Adipose tissue (tissue), 3 donors: Measurements from ENCODE around the gene GLP2R. TPM values are rescaled to one million over a fixed set of nuclear protein-coding genes. Genes with fewer than 3 reads are reported as not detected.
"Not testable (repeated sequence)": the region's sequence is repeated elsewhere in the genome, so short reads cannot be mapped to it uniquely, and the experiment has no call there.

Experiments used
- H3K27ac ChIP-seq: one replicate; pipeline ENCODE4 v1.5.1; 2013; ENCODE audit warnings: low read depth, low read length
- WGBS, 3 donors: extraction: QIAGEN DNeasy Blood & Tissue Kit; methylation state at CpG; one replicate each; pipeline ENCODE4 v1.1.7; 2013; 5-methylcytosine and 5-hydroxymethylcytosine counted together
- polyA plus RNA-seq, 3 donors: library from polyadenylated mRNA; stranded (reverse); fragments of 200-250 nt; gene quantifications; one replicate each; pipeline ENCODE4 v1.2.3, GENCODE V29; 2013
- donor health status: healthy with polysubstance abuse.
- donor health status: Bipolar disorder and iron deficiency.
- donor health status: healthy.

Gene GLP2R
- polyA plus RNA-seq, 3 donors = 0.58 to 57.7 (median 4.4) TPM

GRCh38 chr17:9907131-9907530 is 81.4 kb downstream of the GLP2R start:
- no peak overlapping the region for H3K27ac ChIP-seq
- WGBS, 3 donors = 69 to 90% (median 87%) methylated on average over 7 of the region's 7 CpGs

- 26 to 51% (median 41%) methylated on average over 12 of the region's 12 CpGs for WGBS, 3 donors
- H3K27ac ChIP-seq = no peak overlapping the region
Observed at GRCh38 chr17:9907883-9908648, 82.3 kb downstream of the GLP2R start.

- no peak overlapping the region for H3K27ac ChIP-seq
- WGBS, 3 donors = 53 to 64% (median 63%) methylated on average over 7 of the region's 7 CpGs
Observed at GRCh38 chr17:9908649-9909042, 82.9 kb downstream of the GLP2R start.

- 67 to 83% (median 74%) methylated on average over 12 of the region's 12 CpGs for WGBS, 3 donors
Observed at GRCh38 chr17:9911089-9911488, 85.4 kb downstream of the GLP2R start.

GRCh38 chr17:9912121-9913099 is 86.7 kb downstream of the GLP2R start:
- 70 to 78% (median 71%) methylated on average over 18 of the region's 18 CpGs for WGBS, 3 donors

More at GRCh38 chr17:9911089-9911488, 85.4 kb downstream of the GLP2R start:
- no peak overlapping the region for H3K27ac ChIP-seq

GRCh38 chr17:9913476-9913875 is 87.8 kb downstream of the GLP2R start:
- 79 to 92% (median 89%) methylated on average over 5 of the region's 5 CpGs for WGBS, 3 donors
- H3K27ac ChIP-seq = no peak overlapping the region

More at GRCh38 chr17:9912121-9913099, 86.7 kb downstream of the GLP2R start:
- H3K27ac ChIP-seq = no peak overlapping the region

DNA sequence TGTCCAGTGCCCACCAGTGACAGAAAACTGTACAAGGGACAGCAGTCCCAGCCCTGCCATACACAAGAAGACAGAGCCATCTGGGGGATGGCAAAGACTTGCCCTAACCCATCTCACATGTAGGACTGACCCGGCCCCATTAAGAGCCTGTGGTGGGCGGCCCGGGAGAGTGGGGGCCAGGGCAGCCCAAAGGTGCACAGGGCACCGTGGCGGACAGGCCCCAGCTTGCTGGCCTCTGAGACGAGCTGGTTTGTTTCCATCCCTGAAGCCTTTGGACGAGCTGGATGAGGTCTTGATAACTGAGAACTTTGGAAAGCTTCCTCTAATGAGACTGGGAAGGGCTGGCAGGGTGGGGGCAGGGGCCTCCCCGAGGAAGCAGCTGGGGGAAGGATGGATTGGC is 90.4 kb downstream of the GLP2R start:
- H3K27ac ChIP-seq = no peak overlapping the region
- WGBS, 3 donors = 73 to 84% (median 84%) methylated on average over 8 of the region's 8 CpGs

DNA sequence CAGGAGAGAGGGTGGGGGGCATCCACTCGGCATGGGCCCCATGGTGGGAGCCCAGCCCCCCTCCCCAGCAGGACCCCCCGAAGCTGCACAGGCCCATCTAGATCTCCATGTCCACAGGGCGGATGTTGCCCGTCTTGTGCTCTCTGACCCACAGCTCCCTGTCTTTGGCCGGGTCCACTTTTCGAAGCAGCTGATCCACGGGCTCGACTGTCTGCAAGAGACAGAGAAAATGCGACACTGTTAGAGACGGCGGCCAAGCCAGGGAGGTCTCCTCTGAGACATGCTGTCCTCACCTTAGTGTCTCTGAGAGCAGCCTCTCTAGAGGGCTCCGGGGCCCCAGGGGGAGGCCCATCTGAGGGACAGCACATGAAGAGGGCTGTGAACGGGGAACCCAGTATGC is 91.4 kb downstream of the GLP2R start:
- 68 to 86% (median 85%) methylated on average over 13 of the region's 13 CpGs for WGBS, 3 donors
- H3K27ac ChIP-seq = no peak overlapping the region

- no peak overlapping the region for H3K27ac ChIP-seq
- WGBS, 3 donors = 83 to 90% (median 88%) methylated on average over 18 to 19 of the region's 19 CpGs
Observed at GRCh38 chr17:9917801-9918200, 92.1 kb downstream of the GLP2R start.

DNA sequence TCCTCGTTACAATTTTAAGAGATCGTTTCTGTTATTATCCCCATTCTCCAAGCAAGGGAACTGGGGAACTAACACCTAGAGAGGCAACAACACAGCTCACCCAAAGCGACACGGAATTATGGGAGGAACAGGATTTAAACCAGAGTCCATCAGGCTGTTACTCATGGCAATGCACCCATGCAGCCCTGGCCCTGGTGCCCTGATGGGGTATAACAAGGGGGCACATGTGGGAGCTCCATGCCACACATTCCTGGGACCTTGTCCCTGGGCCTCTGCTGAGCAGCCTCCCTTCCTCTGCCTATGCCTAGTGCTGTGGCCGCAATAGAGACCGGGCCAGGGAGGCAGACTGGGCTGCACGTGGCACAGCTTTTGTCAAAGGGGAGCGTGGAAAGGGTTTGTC is 92.6 kb downstream of the GLP2R start:
- H3K27ac ChIP-seq = no peak overlapping the region
- 87 to 93% (median 92%) methylated on average over 8 of the region's 8 CpGs for WGBS, 3 donors

- WGBS, 3 donors = 77 to 90% (median 84%) methylated on average over 5 of the region's 5 CpGs
- H3K27ac ChIP-seq = no peak overlapping the region
Observed at GRCh38 chr17:9918804-9919352, 93.2 kb downstream of the GLP2R start.

DNA sequence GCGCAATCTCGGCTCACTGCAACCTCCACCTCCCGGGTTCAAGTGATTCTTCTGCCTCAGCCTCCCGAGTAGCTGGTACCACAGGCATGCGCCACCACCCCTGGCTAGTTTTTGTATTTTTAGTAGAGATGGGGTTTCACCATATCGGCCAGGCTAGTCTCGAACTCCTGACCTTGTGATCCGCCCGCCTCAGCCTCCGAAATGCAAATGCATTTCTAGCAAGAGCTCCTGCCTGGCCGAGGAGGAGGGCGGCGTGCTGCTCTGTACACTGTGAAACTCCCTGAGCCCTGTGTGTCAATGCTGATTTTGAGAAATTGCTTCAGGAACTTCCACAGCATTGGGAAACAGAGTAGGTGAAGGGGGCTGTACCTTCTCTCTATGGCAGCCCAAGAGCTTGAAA is 95.5 kb downstream of the GLP2R start:
- WGBS, 3 donors = 78 to 90% (median 88%) methylated on average over 13 of the region's 13 CpGs
- not testable (repeated sequence) for H3K27ac ChIP-seq

GRCh38 chr17:9922012-9922848 is 96.5 kb downstream of the GLP2R start:
- no peak overlapping the region for H3K27ac ChIP-seq
- WGBS, 3 donors = 89 to 95% (median 94%) methylated on average over 14 of the region's 14 CpGs

GRCh38 chr17:9924735-9925191 is 99.0 kb downstream of the GLP2R start:
- 16 to 20% (median 17%) methylated on average over 6 of the region's 6 CpGs for WGBS, 3 donors
- H3K27ac ChIP-seq = no peak overlapping the region

DNA sequence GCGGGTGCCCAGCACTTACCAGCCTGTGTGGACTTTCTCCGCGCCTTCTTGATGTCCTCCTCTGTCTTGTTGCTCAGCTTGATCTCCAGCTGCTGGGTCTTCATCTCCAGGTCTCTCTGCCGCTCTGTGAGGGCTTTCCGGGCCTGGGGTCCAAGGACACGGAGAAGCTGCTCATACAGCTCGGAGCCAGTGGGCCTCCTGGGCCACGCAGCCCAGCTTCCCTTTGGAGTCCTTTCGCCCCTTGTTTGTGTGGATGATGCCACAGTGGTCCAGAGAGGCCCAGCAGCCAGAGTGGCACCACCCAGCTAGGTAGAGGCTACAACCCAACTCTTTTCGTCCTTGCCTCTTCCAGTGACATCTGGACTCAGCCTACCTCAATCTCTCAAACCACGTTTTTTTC is 99.7 kb downstream of the GLP2R start:
- no peak overlapping the region for H3K27ac ChIP-seq
- 83 to 93% (median 92%) methylated on average over 10 to 11 of the region's 11 CpGs for WGBS, 3 donors

- H3K27ac ChIP-seq = no peak overlapping the region
- whole genome bisulfite sequencing, 3 donors = 65 to 93% (median 86%) methylated on average over 21 of the region's 21 CpGs
Observed at GRCh38 chr17:9926150-9926804, 100.6 kb downstream of the GLP2R start.

GRCh38 chr17:9928601-9929333 is 103.0 kb downstream of the GLP2R start:
- H3K27ac ChIP-seq = peak overlapping the region; percentile 72
- WGBS, 3 donors = 33 to 49% (median 46%) methylated on average over 13 of the region's 13 CpGs
